Thoracic aorta (tissue), 2 donors: Measurements from ENCODE around the gene SH3RF1. TPM values are rescaled to one million over a fixed set of nuclear protein-coding genes. Genes with fewer than 3 reads are reported as not detected.

Experiments used
- ATAC-seq: fragments of 150-250 bp; one replicate; pipeline ENCODE4 v1.8.0; 2017; ENCODE audit warnings: low read depth; ENCODE audit not compliant: insufficient number of reproducible peaks, low FRiP score
- DNase-seq: peaks from one replicate; pipeline ENCODE4 v3.0.0-alpha.2; 2020; ENCODE audit warnings: low spot score
- H3K27ac ChIP-seq, 2 donors: fragments of 200-600 bp; sonication (generic); 1 replicate in 1 of 2; 2 replicates in 1 of 2; pipeline ENCODE4 v1.5.1; 2016; ENCODE audit warnings: mild to moderate bottlenecking in 2 of 2, moderate library complexity in 2 of 2
- H3K27me3 ChIP-seq: fragments of 200-600 bp; sonication (generic); replicated peaks from 2 replicates; pipeline ENCODE4 v1.6.0; 2016; ENCODE audit warnings: mild to moderate bottlenecking; ENCODE audit not compliant: insufficient read depth
- H3K36me3 ChIP-seq: fragments of 200-600 bp; sonication (generic); one replicate; pipeline ENCODE4 v1.5.1; 2016
- H3K4me1 ChIP-seq, 2 donors: fragments of 200-600 bp; sonication (generic); 1 replicate in 1 of 2; 2 replicates in 1 of 2; pipeline versions ENCODE4 v1.5.1 to v1.6.0; 2016; ENCODE audit warnings: low read depth in 2 of 2, mild to moderate bottlenecking in 1 of 2; ENCODE audit not compliant: control insufficient read depth in 1 of 2
- H3K4me3 ChIP-seq: fragments of 200-600 bp; sonication (generic); 2 replicates; pipeline ENCODE4 v1.5.1; 2016; ENCODE audit warnings: mild to moderate bottlenecking
- H3K9me3 ChIP-seq: fragments of 200-600 bp; sonication (generic); 2 replicates; pipeline ENCODE4 v1.5.1; 2016
- CTCF ChIP-seq: fragments of 200-600 bp; sonication (generic); IDR thresholded peaks from one replicate; pipeline ENCODE4 v1.5.1; 2019; ENCODE audit warnings: antibody characterized with exemption
- total RNA-seq, 2 donors: library from RNA; depleted of rRNA; stranded (reverse); fragments of >200 nt; gene quantifications; one replicate each; pipeline versions ENCODE4 v1.1.0 to v1.2.3, GENCODE V29; 2016

SH3RF1 gene
- total RNA-seq, 2 donors from 2014 or later: 21.9 to 24.6 TPM

- Histone ChIP-seq H3K9me3 (no peaks in the 10 kb centered on the region), H3K36me3 (no peaks in the 10 kb centered on the region), H3K4me3 (no peak overlapping the region), H3K27me3 (no peaks in the 10 kb centered on the region), H3K27ac (peak overlapping the region; percentile 13 to 62), H3K4me1 (peaks cover 18 to 47% of the 10 kb centered on the region in 2 donors)
- no peak for TF ChIP-seq CTCF
- DNase-seq: peak; percentile 36
- ATAC-seq: peak; percentile 86
These were observed 41.2 kb downstream of the SH3RF1 start for GRCh38 chr4:169229571-169230028.

DNA sequence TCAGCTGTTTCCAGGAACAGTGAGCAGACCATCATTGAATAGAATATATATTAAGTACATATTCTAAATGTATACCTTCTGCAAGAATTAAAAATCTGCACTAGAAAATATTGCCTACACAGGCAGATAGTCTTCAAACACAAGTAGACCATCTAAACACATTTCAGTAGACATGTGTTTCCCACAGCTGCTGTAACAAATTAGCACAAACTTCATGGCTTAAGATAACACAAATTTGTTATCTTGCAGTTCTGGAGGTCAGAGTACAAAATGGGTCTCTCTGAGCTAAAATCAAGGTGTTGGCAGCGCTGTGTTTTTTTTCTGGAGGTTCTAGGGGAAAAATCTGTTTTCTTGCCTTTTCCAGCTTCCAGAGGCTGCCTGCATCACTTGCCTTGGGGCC, 42.7 kb downstream of the SH3RF1 start:
- H3K27me3 ChIP-seq: no peaks in the 10 kb centered on the region
- H3K27ac ChIP-seq: no peak overlapping the region
- peaks cover 18 to 40% of the 10 kb centered on the region in 2 donors for H3K4me1 ChIP-seq
- H3K9me3 ChIP-seq: no peaks in the 10 kb centered on the region
- DNase-seq: no peak
- no peak for ATAC-seq
- H3K4me3 ChIP-seq: no peak overlapping the region
- TF ChIP-seq CTCF: no peak
- no peaks in the 10 kb centered on the region for H3K36me3 ChIP-seq

DNA sequence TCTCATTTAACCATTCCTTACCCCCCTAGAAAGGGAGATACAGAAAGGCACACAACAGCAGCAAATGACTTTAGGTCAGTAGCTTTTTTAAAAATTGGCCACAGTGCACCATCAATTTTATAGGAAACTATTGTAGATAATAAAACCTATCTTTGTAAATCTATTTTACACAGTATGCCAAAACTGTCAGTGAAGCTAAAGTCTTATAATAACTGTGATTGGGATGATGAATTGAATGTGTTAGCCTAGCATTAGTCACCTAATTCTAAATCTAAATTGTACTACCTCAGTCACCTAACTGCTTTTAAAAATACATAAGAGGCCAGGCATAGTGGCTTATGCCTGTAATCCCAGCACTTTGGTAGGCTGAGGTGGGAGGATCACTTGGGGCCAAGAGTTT, 44.2 kb downstream of the SH3RF1 start:
- no peak overlapping the region for H3K27ac ChIP-seq

DNA sequence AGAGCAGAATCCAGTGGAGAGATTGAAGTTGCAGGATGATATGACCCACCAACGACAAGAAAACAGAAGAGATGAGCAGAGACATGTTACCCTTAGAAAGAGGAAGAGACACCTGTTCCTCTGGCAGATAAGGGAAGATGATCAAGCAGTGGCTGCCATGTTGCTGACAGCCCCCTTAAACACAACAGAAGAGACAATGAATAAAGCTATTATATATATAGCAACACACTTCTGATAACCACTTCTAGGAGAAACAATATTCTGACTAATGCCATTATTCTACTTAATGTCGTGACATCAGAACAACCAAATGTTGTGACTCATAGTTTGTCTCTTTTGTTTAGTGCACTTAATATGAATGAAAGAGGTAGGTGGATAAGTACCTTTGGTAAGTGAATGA, 44.9 kb downstream of the SH3RF1 start:
- no peaks in the 10 kb centered on the region for H3K27me3 ChIP-seq
- H3K4me3 ChIP-seq: no peak overlapping the region
- H3K4me1 ChIP-seq: peaks cover 18 to 40% of the 10 kb centered on the region in 2 donors
- DNase-seq (no peak), ATAC-seq (no peak)
- no peak for TF ChIP-seq CTCF
- no peak overlapping the region for H3K27ac ChIP-seq
- H3K36me3 ChIP-seq: no peaks in the 10 kb centered on the region
- H3K9me3 ChIP-seq: no peaks in the 10 kb centered on the region

More for the DNA sequence above, 44.2 kb downstream of the SH3RF1 start:
- H3K4me3 ChIP-seq: no peak overlapping the region
- no peaks in the 10 kb centered on the region for H3K27me3 ChIP-seq
- H3K4me1 ChIP-seq: peaks cover 18 to 40% of the 10 kb centered on the region in 2 donors
- no peaks in the 10 kb centered on the region for H3K9me3 ChIP-seq
- no peak for DNase-seq
- H3K36me3 ChIP-seq: no peaks in the 10 kb centered on the region
- no peak for ATAC-seq
- no peak for TF ChIP-seq CTCF

DNA sequence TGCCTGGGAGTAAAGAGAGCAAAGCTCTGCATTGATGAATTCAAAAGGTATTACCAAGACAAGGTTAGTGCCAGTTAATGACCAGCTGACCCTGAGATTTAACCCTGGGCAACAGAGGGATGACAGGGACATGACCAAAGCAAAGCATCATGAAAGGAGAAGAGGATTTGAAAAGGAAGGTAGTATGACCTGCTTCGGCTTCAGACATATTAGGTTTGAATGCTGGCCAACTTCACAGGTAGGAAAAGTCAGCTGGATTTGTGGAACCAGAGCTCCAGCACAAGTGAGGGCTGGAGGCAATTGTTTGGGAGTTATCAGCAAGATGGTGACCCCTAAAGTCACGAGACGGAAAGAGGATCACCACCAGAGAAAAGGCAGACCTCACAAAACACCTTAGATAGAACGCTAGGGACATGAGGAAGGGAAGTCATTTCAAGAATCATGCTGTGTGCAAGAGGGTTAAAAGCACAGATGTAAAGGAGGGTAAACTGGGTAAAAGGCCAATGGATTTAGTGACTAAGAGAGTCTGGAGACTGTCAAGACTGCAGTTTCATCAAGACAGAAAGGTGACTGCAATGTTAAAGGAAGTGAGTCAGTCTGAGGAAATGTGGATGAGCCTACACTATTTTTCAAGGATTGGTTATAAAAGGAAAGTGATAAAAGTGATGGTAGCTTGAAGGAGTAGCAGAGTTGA, 45.6 kb downstream of the SH3RF1 start:
- TF ChIP-seq CTCF: no peak
- no peak overlapping the region for H3K27ac ChIP-seq
- ATAC-seq (peak; percentile 65), DNase-seq (no peak)
- no peaks in the 10 kb centered on the region for H3K27me3 ChIP-seq
- H3K4me3 ChIP-seq: no peak overlapping the region
- no peaks in the 10 kb centered on the region for H3K9me3 ChIP-seq
- peaks cover 18 to 40% of the 10 kb centered on the region in 2 donors for H3K4me1 ChIP-seq
- no peaks in the 10 kb centered on the region for H3K36me3 ChIP-seq
